ENCODE data around the gene RFX4. TPM values are rescaled to one million over a fixed set of nuclear protein-coding genes. Genes with fewer than 3 reads are reported as not detected.

RFX4 gene
- polyA plus RNA-seq, 3 donors from 2014 or later = not detected

- Mint-ChIP-seq H3K27ac (no peak overlapping the region), H3K4me3 (no peak overlapping the region), H3K36me3 (no peaks in the 10 kb centered on the region), H3K4me1 (no peaks in the 10 kb centered on the region), H3K9me3 (no peaks in the 10 kb centered on the region), H3K27me3 (ENCODE audit: low read depth in 3 of 3) (peaks cover 0 to 12% (median 5%) of the 10 kb centered on the region in 3 donors)
- no peak for DNase-seq
Measured at GRCh38 chr12:106644335-106645073, 61.7 kb downstream of the RFX4 start.

GRCh38 chr12:106645074-106645421 is 62.2 kb downstream of the RFX4 start:
- Mint-ChIP-seq H3K4me1 (no peaks in the 10 kb centered on the region), H3K36me3 (no peaks in the 10 kb centered on the region), H3K27me3 (ENCODE audit: low read depth in 3 of 3) (peaks cover 0 to 12% (median 5%) of the 10 kb centered on the region in 3 donors), H3K9me3 (no peaks in the 10 kb centered on the region), H3K4me3 (no peak overlapping the region), H3K27ac (no peak overlapping the region)
- DNase-seq = no peak

GRCh38 chr12:106645465-106646330 is 62.9 kb downstream of the RFX4 start:
- H3K36me3 Mint-ChIP-seq = no peaks in the 10 kb centered on the region
- H3K4me3 Mint-ChIP-seq = no peak overlapping the region
- no peaks in the 10 kb centered on the region for H3K4me1 Mint-ChIP-seq
- no peak for DNase-seq
- peaks cover 0 to 12% (median 5%) of the 10 kb centered on the region in 3 donors for H3K27me3 Mint-ChIP-seq (ENCODE audit: low read depth in 3 of 3)
- no peak overlapping the region for H3K27ac Mint-ChIP-seq
- no peaks in the 10 kb centered on the region for H3K9me3 Mint-ChIP-seq

GRCh38 chr12:106646472-106646871 is 63.7 kb downstream of the RFX4 start:
- Mint-ChIP-seq H3K27me3 (ENCODE audit: low read depth in 3 of 3) (peaks cover 0 to 15% (median 2%) of the 10 kb centered on the region in 3 donors), H3K9me3 (no peaks in the 10 kb centered on the region), H3K36me3 (no peaks in the 10 kb centered on the region), H3K4me1 (no peaks in the 10 kb centered on the region), H3K27ac (no peak overlapping the region), H3K4me3 (no peak overlapping the region)
- DNase-seq = no peak

GRCh38 chr12:106647793-106648514 is 65.2 kb downstream of the RFX4 start:
- no peak overlapping the region for H3K27ac Mint-ChIP-seq

GRCh38 chr12:106648736-106649135 is 65.9 kb downstream of the RFX4 start:
- H3K36me3 Mint-ChIP-seq = no peaks in the 10 kb centered on the region
- H3K27ac Mint-ChIP-seq = no peak overlapping the region
- no peak overlapping the region for H3K4me3 Mint-ChIP-seq
- no peaks in the 10 kb centered on the region for H3K4me1 Mint-ChIP-seq
- DNase-seq = no peak
- H3K9me3 Mint-ChIP-seq = no peaks in the 10 kb centered on the region
- peaks cover 0 to 14% (median 1%) of the 10 kb centered on the region in 3 donors for H3K27me3 Mint-ChIP-seq (ENCODE audit: low read depth in 3 of 3)

More at GRCh38 chr12:106647793-106648514, 65.2 kb downstream of the RFX4 start:
- no peak for DNase-seq
- Mint-ChIP-seq H3K36me3 (no peaks in the 10 kb centered on the region), H3K9me3 (no peaks in the 10 kb centered on the region), H3K27me3 (ENCODE audit: low read depth in 3 of 3) (peaks cover 0 to 15% (median 1%) of the 10 kb centered on the region in 3 donors), H3K4me1 (no peaks in the 10 kb centered on the region), H3K4me3 (no peak overlapping the region)

- no peak overlapping the region for H3K4me3 Mint-ChIP-seq
- no peak overlapping the region for H3K27ac Mint-ChIP-seq
Measured at GRCh38 chr12:106651552-106651951, 68.7 kb downstream of the RFX4 start.

GRCh38 chr12:106652510-106653015 is 69.8 kb downstream of the RFX4 start:
- H3K4me1 Mint-ChIP-seq = no peaks in the 10 kb centered on the region
- no peak overlapping the region for H3K27ac Mint-ChIP-seq
- H3K4me3 Mint-ChIP-seq = no peak overlapping the region
- H3K27me3 Mint-ChIP-seq (ENCODE audit: low read depth in 3 of 3) = peaks cover 3 to 16% (median 7%) of the 10 kb centered on the region in 3 donors
- DNase-seq = no peak
- no peaks in the 10 kb centered on the region for H3K9me3 Mint-ChIP-seq
- no peaks in the 10 kb centered on the region for H3K36me3 Mint-ChIP-seq

More at GRCh38 chr12:106651552-106651951, 68.7 kb downstream of the RFX4 start:
- no peaks in the 10 kb centered on the region for H3K4me1 Mint-ChIP-seq
- H3K9me3 Mint-ChIP-seq = no peaks in the 10 kb centered on the region
- H3K27me3 Mint-ChIP-seq (ENCODE audit: low read depth in 3 of 3) = peaks cover 1 to 20% (median 7%) of the 10 kb centered on the region in 3 donors
- no peak for DNase-seq
- H3K36me3 Mint-ChIP-seq = no peaks in the 10 kb centered on the region

- H3K36me3 Mint-ChIP-seq = no peaks in the 10 kb centered on the region
- H3K4me1 Mint-ChIP-seq = no peaks in the 10 kb centered on the region
- H3K27me3 Mint-ChIP-seq (ENCODE audit: low read depth in 3 of 3) = peaks cover 5 to 21% (median 6%) of the 10 kb centered on the region in 3 donors
- no peak overlapping the region for H3K27ac Mint-ChIP-seq
- H3K4me3 Mint-ChIP-seq = no peak overlapping the region
- no peak for DNase-seq
- peaks cover 0 to 2% (median 0%) of the 10 kb centered on the region in 6 donors for H3K9me3 Mint-ChIP-seq
Measured at GRCh38 chr12:106655577-106655976, 72.8 kb downstream of the RFX4 start.

GRCh38 chr12:106657488-106657887 is 74.7 kb downstream of the RFX4 start:
- Mint-ChIP-seq H3K36me3 (peaks cover 0 to 4% (median 4%) of the 10 kb centered on the region in 3 donors), H3K4me1 (no peaks in the 10 kb centered on the region), H3K27ac (no peak overlapping the region), H3K9me3 (peaks cover 0 to 12% (median 5%) of the 10 kb centered on the region in 6 donors), H3K4me3 (no peak overlapping the region), H3K27me3 (ENCODE audit: low read depth in 3 of 3) (peaks cover 5 to 19% (median 6%) of the 10 kb centered on the region in 3 donors)
- no peak for DNase-seq

- H3K4me1 Mint-ChIP-seq = no peaks in the 10 kb centered on the region
- peaks cover 0 to 10% (median 4%) of the 10 kb centered on the region in 3 donors for H3K36me3 Mint-ChIP-seq
- peaks cover 10 to 37% (median 23%) of the 10 kb centered on the region in 6 donors for H3K9me3 Mint-ChIP-seq
- peaks cover 4 to 12% (median 4%) of the 10 kb centered on the region in 3 donors for H3K27me3 Mint-ChIP-seq (ENCODE audit: low read depth in 3 of 3)
- no peak for DNase-seq
- no peak overlapping the region for H3K4me3 Mint-ChIP-seq
- H3K27ac Mint-ChIP-seq = no peak overlapping the region
Measured at GRCh38 chr12:106663385-106663784, 80.6 kb downstream of the RFX4 start.

- no peak overlapping the region for H3K4me3 Mint-ChIP-seq
- peaks cover 10 to 13% (median 13%) of the 10 kb centered on the region in 3 donors for H3K27me3 Mint-ChIP-seq (ENCODE audit: low read depth in 3 of 3)
- no peaks in the 10 kb centered on the region for H3K36me3 Mint-ChIP-seq
- no peak overlapping the region for H3K27ac Mint-ChIP-seq
- DNase-seq = no peak
- H3K9me3 Mint-ChIP-seq = peaks cover 3 to 12% (median 8%) of the 10 kb centered on the region in 6 donors
- no peaks in the 10 kb centered on the region for H3K4me1 Mint-ChIP-seq
Measured at GRCh38 chr12:106669216-106669615, 86.4 kb downstream of the RFX4 start.

- peaks cover 0 to 3% (median 0%) of the 10 kb centered on the region in 6 donors for H3K9me3 Mint-ChIP-seq
- no peaks in the 10 kb centered on the region for H3K4me1 Mint-ChIP-seq
- H3K27ac Mint-ChIP-seq = no peak overlapping the region
- H3K4me3 Mint-ChIP-seq = no peak overlapping the region
- no peak for DNase-seq
- H3K36me3 Mint-ChIP-seq = no peaks in the 10 kb centered on the region
- H3K27me3 Mint-ChIP-seq (ENCODE audit: low read depth in 3 of 3) = peaks cover 10 to 16% (median 13%) of the 10 kb centered on the region in 3 donors
Measured at GRCh38 chr12:106670131-106670530, 87.3 kb downstream of the RFX4 start.

Measured in immature natural killer cell (primary cell).